Right lobe of liver (tissue), 4 donors: Measurements from ENCODE around the gene OR11G2.
"Not testable (repeated sequence)": the region's sequence is repeated elsewhere in the genome, so short reads cannot be mapped to it uniquely, and the experiment has no call there.

Experiments
- POLR2A ChIP-seq: fragments of 450-650 bp; IDR thresholded peaks from one replicate; pipeline ENCODE4 v1.6.1; 2017; ENCODE audit warnings: antibody characterized with exemption, mild to moderate bottlenecking
- TF ChIP-seq, protein P1 (sequence below), 4 donors: fragments of 200-600 bp in 3 of 4; fragments of 450-650 bp in 1 of 4; IDR thresholded peaks; one replicate each; pipeline versions ENCODE4 v1.5.1 to v1.8.0; 2016 to 2022; ENCODE audit warnings: antibody characterized with exemption in 4 of 4, mild to moderate bottlenecking in 2 of 4
- donor health status: DM: no; HTN: no; CAD: no.
- donor health status: DM: no; HTN: no; CAD: no.
- donor health status: DM: no; HTN: yes; CAD: no.

DNA sequence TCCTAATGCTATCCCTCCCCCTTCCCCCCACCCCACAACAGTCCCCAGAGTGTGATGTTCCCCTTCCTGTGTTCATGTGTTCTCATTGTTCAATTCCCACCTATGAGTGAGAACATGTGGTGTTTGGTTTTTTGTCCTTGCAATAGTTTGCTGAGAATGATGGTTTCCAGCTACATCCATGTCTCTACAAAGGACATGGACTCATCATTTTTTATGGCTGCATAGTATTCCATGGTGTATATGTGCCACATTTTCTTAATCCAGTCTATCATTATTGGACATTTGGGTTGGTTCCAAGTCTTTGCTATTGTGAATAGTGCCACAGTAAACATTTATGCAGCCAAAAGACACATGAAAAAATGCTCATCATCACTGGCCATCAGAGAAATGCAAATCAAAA is 16.5 kb upstream of the OR11G2 start:
- TF ChIP-seq, protein P1, sequence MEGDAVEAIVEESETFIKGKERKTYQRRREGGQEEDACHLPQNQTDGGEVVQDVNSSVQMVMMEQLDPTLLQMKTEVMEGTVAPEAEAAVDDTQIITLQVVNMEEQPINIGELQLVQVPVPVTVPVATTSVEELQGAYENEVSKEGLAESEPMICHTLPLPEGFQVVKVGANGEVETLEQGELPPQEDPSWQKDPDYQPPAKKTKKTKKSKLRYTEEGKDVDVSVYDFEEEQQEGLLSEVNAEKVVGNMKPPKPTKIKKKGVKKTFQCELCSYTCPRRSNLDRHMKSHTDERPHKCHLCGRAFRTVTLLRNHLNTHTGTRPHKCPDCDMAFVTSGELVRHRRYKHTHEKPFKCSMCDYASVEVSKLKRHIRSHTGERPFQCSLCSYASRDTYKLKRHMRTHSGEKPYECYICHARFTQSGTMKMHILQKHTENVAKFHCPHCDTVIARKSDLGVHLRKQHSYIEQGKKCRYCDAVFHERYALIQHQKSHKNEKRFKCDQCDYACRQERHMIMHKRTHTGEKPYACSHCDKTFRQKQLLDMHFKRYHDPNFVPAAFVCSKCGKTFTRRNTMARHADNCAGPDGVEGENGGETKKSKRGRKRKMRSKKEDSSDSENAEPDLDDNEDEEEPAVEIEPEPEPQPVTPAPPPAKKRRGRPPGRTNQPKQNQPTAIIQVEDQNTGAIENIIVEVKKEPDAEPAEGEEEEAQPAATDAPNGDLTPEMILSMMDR (IDR thresholded peaks at IDR 0.05), result not testable (repeated sequence)
- TF ChIP-seq POLR2A, result not testable (repeated sequence)
